Neural crest cell (in vitro differentiated cells): ENCODE results near the gene DNAJB6. TPM values are rescaled to one million over a fixed set of nuclear protein-coding genes. Genes with fewer than 3 reads are reported as not detected.

Source experiments
- DNase-seq: peaks from one replicate; pipeline ENCODE4 v3.0.0; 2021; ENCODE audit warnings: low read depth, mixed read lengths, low spot score
- H3K27ac Mint-ChIP-seq: one replicate; pipeline ENCODE4 v1.8.0; 2021; ENCODE audit warnings: mild to moderate bottlenecking, mixed read lengths; ENCODE audit not compliant: unreplicated experiment
- H3K27me3 Mint-ChIP-seq: 2 replicates; pipeline ENCODE4 v1.8.0; 2021; ENCODE audit warnings: low read depth, mild to moderate bottlenecking, mixed read lengths
- H3K36me3 Mint-ChIP-seq: 2 replicates; pipeline ENCODE4 v1.8.0; 2021; ENCODE audit warnings: low read depth, mild to moderate bottlenecking, mixed read lengths
- H3K4me1 Mint-ChIP-seq: 2 replicates; pipeline ENCODE4 v1.8.0; 2021; ENCODE audit warnings: mixed read lengths
- H3K4me3 Mint-ChIP-seq: one replicate; pipeline ENCODE4 v1.8.0; 2021; ENCODE audit warnings: mild to moderate bottlenecking, mixed read lengths
- H3K9me3 Mint-ChIP-seq: 2 replicates; pipeline ENCODE4 v1.8.0; 2021; ENCODE audit warnings: mixed read lengths
- total RNA-seq: library from RNA; stranded (reverse); gene quantifications from 2 replicates; pipeline ENCODE4 v1.2.1, GENCODE V29; 2021
- TF ChIP-seq, protein P1 (sequence below): fragments of 200-600 bp; sonication (generic); conservative IDR thresholded peaks from 2 replicates; pipeline ENCODE4 v1.5.0; 2021; ENCODE audit warnings: antibody characterized with exemption, mild to moderate bottlenecking

The DNAJB6 gene
- total RNA-seq, 1 donor from 2014 or later, result 102 TPM

DNA sequence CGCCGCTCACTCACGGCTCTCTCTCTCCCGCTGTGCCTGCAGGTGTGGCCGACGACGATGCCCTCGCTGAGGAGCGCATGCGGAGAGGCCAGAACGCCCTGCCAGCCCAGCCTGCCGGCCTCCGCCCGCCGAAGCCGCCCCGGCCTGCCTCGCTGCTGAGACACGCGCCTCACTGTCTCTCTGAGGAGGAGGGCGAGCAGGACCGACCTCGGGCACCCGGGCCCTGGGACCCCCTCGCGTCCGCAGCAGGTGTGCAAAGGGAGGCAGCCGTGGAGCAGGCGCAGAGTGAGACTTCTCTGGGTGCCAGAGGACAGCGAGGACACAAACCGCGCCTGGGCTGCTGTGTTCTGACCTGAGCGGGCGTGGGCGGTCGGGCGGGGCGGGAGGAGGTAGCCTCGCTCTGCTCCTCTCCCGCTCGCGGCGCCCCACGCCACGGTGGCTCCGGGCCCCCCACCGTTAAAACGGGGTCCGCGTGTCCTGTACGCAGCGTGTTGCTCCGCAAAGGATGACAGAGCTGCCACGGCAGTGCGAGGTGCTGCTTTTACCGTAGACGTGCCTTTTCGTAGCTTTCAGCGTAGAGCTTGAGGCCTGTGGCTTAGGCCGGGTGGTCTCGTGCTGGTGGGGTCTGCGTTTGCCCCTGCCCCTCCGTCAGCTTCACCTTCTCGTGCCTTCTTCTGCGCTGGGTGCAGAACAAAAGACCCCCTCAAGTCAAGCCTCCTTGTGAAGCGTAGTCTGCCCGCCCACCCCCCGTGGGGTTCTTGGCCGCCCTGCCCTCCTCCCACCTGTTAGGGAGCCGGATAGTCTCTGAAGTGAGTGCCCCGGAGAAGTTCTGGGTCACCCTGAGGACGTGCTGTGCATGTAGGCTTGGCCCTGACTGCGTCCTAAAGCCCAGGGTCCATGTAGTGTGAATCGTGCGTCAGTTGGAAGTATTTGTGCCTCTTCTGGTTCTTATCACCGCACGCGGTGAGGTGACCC, 73.2 kb downstream of the DNAJB6 start:
- H3K27ac Mint-ChIP-seq, result peak overlapping the region; percentile 27
- DNase-seq, result no peak
- no peaks in the 10 kb centered on the region for H3K27me3 Mint-ChIP-seq
- TF ChIP-seq, protein P1, sequence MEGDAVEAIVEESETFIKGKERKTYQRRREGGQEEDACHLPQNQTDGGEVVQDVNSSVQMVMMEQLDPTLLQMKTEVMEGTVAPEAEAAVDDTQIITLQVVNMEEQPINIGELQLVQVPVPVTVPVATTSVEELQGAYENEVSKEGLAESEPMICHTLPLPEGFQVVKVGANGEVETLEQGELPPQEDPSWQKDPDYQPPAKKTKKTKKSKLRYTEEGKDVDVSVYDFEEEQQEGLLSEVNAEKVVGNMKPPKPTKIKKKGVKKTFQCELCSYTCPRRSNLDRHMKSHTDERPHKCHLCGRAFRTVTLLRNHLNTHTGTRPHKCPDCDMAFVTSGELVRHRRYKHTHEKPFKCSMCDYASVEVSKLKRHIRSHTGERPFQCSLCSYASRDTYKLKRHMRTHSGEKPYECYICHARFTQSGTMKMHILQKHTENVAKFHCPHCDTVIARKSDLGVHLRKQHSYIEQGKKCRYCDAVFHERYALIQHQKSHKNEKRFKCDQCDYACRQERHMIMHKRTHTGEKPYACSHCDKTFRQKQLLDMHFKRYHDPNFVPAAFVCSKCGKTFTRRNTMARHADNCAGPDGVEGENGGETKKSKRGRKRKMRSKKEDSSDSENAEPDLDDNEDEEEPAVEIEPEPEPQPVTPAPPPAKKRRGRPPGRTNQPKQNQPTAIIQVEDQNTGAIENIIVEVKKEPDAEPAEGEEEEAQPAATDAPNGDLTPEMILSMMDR, result no peak
- H3K9me3 Mint-ChIP-seq, result no peaks in the 10 kb centered on the region
- no peak overlapping the region for H3K4me3 Mint-ChIP-seq
- peaks cover 15% of the 10 kb centered on the region for H3K4me1 Mint-ChIP-seq
- H3K36me3 Mint-ChIP-seq, result peaks cover 5% of the 10 kb centered on the region

DNA sequence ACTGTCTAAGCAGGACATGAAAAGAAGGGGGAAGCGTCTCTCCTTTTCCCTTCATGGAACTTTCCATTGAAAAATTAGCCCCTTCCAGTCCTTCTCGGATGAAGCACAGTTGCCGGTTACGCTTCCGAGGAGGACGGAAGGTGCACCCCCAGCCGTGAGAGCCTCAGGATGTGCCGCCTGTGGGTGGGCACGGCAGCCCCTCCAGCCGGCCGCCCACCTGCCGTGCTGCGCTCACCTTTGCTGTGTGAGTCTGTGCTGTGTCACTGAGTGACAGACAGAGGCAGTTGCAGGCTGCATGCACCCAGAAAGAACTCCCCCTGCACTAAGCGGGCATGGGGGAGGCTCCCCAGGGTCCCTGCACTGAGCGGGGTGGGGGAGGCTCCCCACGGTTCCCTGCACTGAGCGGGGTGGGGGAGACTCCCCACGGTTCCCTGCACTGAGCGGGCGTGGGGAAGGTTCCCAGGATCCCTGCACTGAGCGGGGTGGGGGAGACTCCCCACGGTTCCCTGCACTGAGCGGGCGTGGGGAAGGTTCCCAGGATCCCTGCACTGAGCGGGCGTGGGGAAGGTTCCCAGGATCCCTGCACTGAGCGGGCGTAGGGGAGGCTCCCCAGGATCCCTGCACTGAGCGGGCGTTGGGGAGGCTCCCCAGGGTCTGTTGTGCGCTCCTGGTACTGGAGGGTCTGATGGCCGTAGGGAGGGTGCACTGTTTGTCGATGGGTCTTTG, 74.2 kb downstream of the DNAJB6 start:
- TF ChIP-seq, protein P1, result no peak
- Mint-ChIP-seq H3K4me3 (no peak overlapping the region), H3K27ac (no peak overlapping the region), H3K27me3 (no peaks in the 10 kb centered on the region), H3K4me1 (peaks cover 15% of the 10 kb centered on the region), H3K9me3 (no peaks in the 10 kb centered on the region), H3K36me3 (peaks cover 12% of the 10 kb centered on the region)
- no peak for DNase-seq

DNA sequence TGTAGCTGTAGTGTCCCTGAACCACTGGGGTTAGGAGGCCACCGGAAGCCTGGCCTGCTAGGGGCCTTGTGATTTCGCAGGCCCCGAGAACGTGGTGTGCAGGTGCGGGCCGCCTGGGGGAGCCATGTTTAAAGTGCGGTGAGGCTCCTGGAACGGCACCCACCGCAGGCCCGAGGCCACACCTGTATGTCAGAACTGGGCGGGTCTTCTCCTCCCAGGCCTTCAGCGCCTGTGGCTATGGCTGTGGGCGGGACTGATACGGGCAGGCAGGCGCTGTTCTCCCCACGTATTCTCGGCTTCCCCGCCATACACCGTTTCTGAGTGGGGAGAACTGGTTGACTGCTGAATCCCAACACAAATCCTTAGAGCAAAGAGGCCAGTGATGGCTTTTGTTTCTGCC, 74.8 kb downstream of the DNAJB6 start:
- Mint-ChIP-seq H3K4me1 (peaks cover 19% of the 10 kb centered on the region), H3K27me3 (no peaks in the 10 kb centered on the region), H3K27ac (no peak overlapping the region), H3K4me3 (no peak overlapping the region), H3K9me3 (no peaks in the 10 kb centered on the region), H3K36me3 (peaks cover 18% of the 10 kb centered on the region)
- DNase-seq, result no peak
- TF ChIP-seq, protein P1, result no peak

DNA sequence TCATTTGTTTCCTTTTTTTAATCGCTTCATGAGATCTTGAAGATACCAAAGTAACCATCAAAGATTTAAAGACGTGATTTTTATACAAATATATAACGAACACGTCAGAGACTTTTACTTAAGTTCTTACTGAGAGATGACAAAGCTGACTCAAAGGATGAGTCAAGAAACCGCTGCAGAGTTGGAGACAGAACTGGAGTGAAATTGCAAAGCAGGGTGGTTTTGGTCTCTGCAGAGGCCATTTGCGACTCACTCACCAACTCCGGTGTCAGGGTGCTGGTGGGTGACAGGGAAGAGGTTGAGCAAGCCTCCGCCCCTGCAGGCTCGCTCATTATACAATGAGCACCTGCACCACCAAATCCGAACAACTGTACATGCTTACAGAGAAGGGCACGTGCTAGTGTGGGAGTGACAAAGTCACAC, 75.2 kb downstream of the DNAJB6 start:
- DNase-seq, result no peak
- TF ChIP-seq, protein P1, result no peak
- Mint-ChIP-seq H3K36me3 (peaks cover 23% of the 10 kb centered on the region), H3K27me3 (no peaks in the 10 kb centered on the region), H3K9me3 (no peaks in the 10 kb centered on the region), H3K4me1 (peaks cover 23% of the 10 kb centered on the region), H3K27ac (no peak overlapping the region), H3K4me3 (no peak overlapping the region)

DNA sequence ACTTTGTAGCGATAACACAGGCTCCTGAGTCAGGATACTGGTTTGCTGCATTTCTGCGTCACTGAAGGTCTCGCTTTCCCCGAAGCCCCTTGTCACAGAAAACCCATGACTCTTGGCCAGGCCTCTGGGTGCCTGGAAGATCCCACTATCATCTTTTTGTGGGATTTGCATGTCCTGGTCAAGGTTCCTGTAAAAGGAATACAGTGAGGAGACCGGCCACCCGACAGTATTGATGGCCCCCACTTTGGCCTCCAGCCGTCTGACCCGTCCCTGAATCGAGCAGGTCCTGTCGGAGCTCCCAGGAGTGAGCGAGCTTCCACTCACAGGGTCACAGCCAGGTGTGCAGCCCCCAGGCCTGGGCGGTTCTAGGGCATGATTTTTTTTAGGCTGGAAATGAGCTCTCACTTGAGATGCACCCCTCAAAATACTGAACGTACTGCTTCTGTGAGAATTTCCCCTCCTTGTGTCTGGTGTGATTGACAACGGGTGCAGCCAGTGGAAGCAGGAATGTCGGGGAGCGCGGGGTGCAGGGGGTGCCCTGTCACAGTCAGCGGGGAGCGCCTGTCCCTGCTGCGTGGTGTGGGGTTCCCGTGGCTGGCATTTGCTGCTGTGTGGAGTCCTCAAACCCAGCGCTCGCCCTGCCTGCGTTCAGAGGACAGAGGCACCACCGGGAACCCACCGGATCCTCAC, 75.8 kb downstream of the DNAJB6 start:
- Mint-ChIP-seq H3K4me3 (no peak overlapping the region), H3K9me3 (no peaks in the 10 kb centered on the region), H3K27ac (no peak overlapping the region), H3K27me3 (no peaks in the 10 kb centered on the region), H3K36me3 (peaks cover 27% of the 10 kb centered on the region), H3K4me1 (peaks cover 27% of the 10 kb centered on the region)
- TF ChIP-seq, protein P1, result no peak
- DNase-seq, result no peak
